Cardiac muscle cell (in vitro differentiated cells and primary cell): ENCODE results near the gene SH2D2A. TPM values are rescaled to one million over a fixed set of nuclear protein-coding genes. Genes with fewer than 3 reads are reported as not detected.

ENCODE experiments used
- DNase-seq, 2 donors: peaks; one replicate each; pipeline versions ENCODE4 v3.0.0 to v3.0.0-alpha.2; 2010 to 2017; ENCODE audit warnings: low read depth in 1 of 2, low spot score in 1 of 2
- H3K27ac ChIP-seq: fragments of 200-600 bp; sonication (generic); 2 replicates; pipeline ENCODE4 v1.5.1; 2016
- H3K27me3 ChIP-seq: fragments of 200-600 bp; sonication (generic); 2 replicates; pipeline ENCODE4 v1.6.0; 2016; ENCODE audit warnings: control low read depth
- H3K36me3 ChIP-seq: fragments of 200-600 bp; sonication (generic); 2 replicates; pipeline ENCODE4 v1.5.1; 2016; ENCODE audit warnings: control low read depth
- H3K4me1 ChIP-seq: fragments of 200-600 bp; sonication (generic); 2 replicates; pipeline ENCODE4 v1.8.1; 2017; ENCODE audit warnings: low read depth, mild to moderate bottlenecking, mixed run types
- H3K4me3 ChIP-seq: fragments of 200-600 bp; sonication (generic); 2 replicates; pipeline ENCODE4 v1.5.1; 2016; ENCODE audit warnings: mild to moderate bottlenecking
- H3K9me3 ChIP-seq: fragments of 200-600 bp; sonication (generic); 2 replicates; pipeline ENCODE4 v1.5.1; 2017; ENCODE audit warnings: low read depth, mild to moderate bottlenecking, control low read depth
- polyA plus RNA-seq: library from polyadenylated mRNA; unstranded; fragments of >200 nt; fragmentation: Nextera tagmentation; extraction: Ambion mirVana; gene quantifications from 2 replicates; pipeline ENCODE4 v1.2.1, GENCODE V29; 2016
- total RNA-seq: library from RNA; depleted of rRNA; stranded (reverse); fragments of >200 nt; gene quantifications from 2 replicates; pipeline ENCODE4 v1.2.3, GENCODE V29; 2016
- TF ChIP-seq, protein P1 (sequence below): IDR thresholded peaks from 2 replicates; pipeline ENCODE4 v1.5.1; 2012; ENCODE audit warnings: low read depth, mild to moderate bottlenecking, low read length

SH2D2A gene
- total and polyA plus RNA-seq, 2 experiments from 2014 or later = 1.1 to 2.7 TPM

- TF ChIP-seq, protein P1, sequence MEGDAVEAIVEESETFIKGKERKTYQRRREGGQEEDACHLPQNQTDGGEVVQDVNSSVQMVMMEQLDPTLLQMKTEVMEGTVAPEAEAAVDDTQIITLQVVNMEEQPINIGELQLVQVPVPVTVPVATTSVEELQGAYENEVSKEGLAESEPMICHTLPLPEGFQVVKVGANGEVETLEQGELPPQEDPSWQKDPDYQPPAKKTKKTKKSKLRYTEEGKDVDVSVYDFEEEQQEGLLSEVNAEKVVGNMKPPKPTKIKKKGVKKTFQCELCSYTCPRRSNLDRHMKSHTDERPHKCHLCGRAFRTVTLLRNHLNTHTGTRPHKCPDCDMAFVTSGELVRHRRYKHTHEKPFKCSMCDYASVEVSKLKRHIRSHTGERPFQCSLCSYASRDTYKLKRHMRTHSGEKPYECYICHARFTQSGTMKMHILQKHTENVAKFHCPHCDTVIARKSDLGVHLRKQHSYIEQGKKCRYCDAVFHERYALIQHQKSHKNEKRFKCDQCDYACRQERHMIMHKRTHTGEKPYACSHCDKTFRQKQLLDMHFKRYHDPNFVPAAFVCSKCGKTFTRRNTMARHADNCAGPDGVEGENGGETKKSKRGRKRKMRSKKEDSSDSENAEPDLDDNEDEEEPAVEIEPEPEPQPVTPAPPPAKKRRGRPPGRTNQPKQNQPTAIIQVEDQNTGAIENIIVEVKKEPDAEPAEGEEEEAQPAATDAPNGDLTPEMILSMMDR = no peak
- no peak overlapping the region for H3K27ac ChIP-seq
- H3K9me3 ChIP-seq = no peaks in the 10 kb centered on the region
- no peak for DNase-seq
- peaks cover 38% of the 10 kb centered on the region for H3K27me3 ChIP-seq
- no peaks in the 10 kb centered on the region for H3K4me1 ChIP-seq
- no peaks in the 10 kb centered on the region for H3K36me3 ChIP-seq
- no peak overlapping the region for H3K4me3 ChIP-seq
Measured at GRCh38 chr1:156839426-156840109, 22.9 kb upstream of the SH2D2A start.

DNA sequence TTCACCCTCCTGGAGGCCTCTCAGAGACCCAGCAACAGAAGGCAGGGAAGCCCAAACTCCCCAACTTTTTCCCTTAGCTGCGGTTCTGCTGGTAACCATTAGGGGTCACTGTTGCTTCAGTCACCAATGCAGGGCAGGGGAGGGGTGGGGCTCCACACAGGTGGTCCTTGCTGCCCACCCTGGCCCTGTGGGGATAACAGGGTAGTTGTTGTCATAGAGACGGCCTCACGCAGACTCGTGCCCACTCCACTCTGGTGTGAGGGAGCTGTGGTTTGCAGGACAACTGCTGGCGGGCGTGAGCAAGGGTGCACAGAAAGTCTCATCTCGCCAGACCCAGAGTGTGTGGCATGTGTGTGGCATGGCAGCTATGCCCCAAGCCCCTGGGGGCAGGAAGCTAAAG lies 22.3 kb upstream of the SH2D2A start:
- Histone ChIP-seq H3K4me1 (no peaks in the 10 kb centered on the region), H3K36me3 (no peaks in the 10 kb centered on the region), H3K27me3 (peaks cover 36% of the 10 kb centered on the region), H3K9me3 (no peaks in the 10 kb centered on the region), H3K4me3 (no peak overlapping the region), H3K27ac (no peak overlapping the region)
- peak; percentile 25 to 49 for DNase-seq
- TF ChIP-seq, protein P1 = peak; percentile 94

DNA sequence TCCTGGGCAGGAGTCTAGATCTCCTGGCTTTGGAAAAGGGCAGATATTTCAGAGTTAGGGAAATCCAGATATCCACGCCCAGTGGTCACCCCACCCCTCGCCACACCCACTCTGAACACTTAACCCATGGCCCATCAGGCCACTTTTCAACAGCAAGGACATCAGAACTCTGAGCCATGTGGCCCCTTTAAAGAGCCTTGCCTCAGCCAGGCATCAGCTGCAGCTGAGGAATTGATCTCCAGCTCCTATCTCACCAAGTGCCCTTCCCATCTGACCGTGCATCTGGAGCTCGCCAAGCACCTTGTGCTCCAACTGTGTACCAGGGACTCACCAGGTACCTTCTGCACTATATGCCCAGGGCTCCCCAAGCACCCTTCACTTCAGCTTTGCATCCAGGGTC lies 20.2 kb upstream of the SH2D2A start:
- H3K9me3 ChIP-seq = no peaks in the 10 kb centered on the region
- H3K4me1 ChIP-seq = no peaks in the 10 kb centered on the region
- no peak overlapping the region for H3K4me3 ChIP-seq
- no peak for DNase-seq
- no peaks in the 10 kb centered on the region for H3K36me3 ChIP-seq
- H3K27ac ChIP-seq = no peak overlapping the region
- TF ChIP-seq, protein P1 = no peak
- H3K27me3 ChIP-seq = peaks cover 28% of the 10 kb centered on the region

GRCh38 chr1:156836041-156836654 lies 19.5 kb upstream of the SH2D2A start:
- no peaks in the 10 kb centered on the region for H3K4me1 ChIP-seq
- H3K4me3 ChIP-seq = no peak overlapping the region
- no peaks in the 10 kb centered on the region for H3K9me3 ChIP-seq
- DNase-seq = no peak
- no peaks in the 10 kb centered on the region for H3K36me3 ChIP-seq
- TF ChIP-seq, protein P1 = no peak
- no peak overlapping the region for H3K27ac ChIP-seq
- peaks cover 26% of the 10 kb centered on the region for H3K27me3 ChIP-seq

- Histone ChIP-seq H3K27me3 (peaks cover 26% of the 10 kb centered on the region), H3K27ac (no peak overlapping the region), H3K4me3 (no peak overlapping the region), H3K9me3 (no peaks in the 10 kb centered on the region), H3K36me3 (no peaks in the 10 kb centered on the region), H3K4me1 (no peaks in the 10 kb centered on the region)
- TF ChIP-seq, protein P1 = no peak
- no peak for DNase-seq
Measured at GRCh38 chr1:156834322-156834721, 17.7 kb upstream of the SH2D2A start.
